CD4-positive, alpha-beta T cell treated with Interleukin-6 at 100 ng/mL for 8 hours (primary cell): ENCODE data around the gene MCC.
"Not testable (repeated sequence)": the region's sequence is repeated elsewhere in the genome, so short reads cannot be mapped to it uniquely, and the experiment has no call there.

Source experiments
- DNase-seq: peaks from one replicate; pipeline ENCODE4 v3.0.0-alpha.2; 2020; ENCODE audit warnings: mixed read lengths, low spot score

MCC gene

DNA sequence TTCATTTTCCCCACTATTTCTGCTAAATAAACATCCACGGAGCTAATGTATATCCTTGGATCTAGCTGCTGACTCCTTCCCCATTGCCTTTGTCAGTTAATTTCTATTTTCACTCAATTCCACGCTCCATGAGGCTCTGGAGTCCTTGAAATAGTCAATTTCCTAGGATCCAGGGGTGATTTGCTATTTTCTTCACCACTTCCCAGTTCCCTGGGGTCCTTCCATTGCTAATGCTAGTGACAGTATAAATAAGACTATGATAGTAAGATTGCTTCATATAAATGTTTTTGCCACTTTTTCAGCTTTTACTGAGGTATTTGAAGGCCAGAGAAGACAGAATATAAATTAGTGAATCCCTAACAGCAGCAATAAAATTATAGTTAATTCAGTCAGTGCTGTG, 66.6 kb downstream of the MCC start:
- DNase-seq, result no peak

DNA sequence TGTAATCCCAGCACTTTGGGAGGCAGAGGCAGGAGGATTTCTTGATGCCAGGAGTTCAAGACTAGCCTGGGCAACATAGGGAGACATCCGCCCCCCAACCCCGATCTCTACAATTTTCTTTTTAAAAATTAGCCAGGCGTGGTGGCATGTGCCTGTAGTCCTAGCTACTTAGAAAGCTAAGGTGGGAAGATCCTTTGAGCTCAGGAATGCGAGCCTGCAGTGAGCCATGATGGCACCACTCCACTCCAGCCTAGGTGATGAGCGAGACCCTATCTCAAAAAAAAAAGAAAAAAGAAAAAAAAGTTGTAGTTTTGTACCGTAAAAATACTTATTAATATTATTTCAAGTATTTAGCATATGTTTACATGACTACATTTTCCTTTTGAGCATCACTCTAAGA, 82.7 kb downstream of the MCC start:
- DNase-seq, result no peak

DNA sequence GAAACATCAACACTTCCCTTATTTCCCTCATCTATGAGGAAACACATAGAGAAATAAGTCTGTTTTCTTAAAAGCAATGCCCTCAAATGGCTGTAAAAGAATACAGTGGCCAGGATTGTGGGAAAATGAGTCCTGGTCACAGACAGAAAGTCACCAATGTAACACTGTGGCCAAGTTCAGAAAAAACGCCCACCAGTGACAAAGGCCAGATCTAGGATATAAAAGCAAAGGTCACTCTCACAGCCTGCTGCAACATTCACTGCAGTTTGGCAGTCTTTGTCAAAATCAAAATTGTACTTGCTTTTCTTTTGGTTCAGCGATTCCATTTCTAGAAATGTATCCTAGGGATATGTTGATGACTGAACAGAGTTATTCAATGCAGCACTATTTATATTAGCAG, 84.0 kb downstream of the MCC start:
- DNase-seq, result no peak

DNA sequence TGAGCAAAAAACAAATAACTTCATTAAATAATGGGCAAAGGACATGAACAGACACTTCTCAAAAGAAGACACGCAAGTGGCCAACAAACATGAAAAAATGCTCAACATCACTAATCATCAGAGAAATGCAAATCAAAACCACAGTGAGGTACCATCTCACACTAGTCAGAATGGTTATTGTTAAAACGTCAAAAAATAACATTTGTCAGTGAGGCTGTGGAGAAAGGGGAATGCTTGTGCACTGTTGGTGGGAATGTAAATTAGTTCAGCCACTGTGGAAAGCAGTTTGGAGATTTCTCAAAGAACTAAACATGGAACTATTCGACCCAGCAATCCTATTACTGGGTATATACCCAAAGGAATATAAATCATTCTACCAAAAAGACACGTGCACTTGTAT, 90.3 kb downstream of the MCC start:
- not testable (repeated sequence) for DNase-seq

DNA sequence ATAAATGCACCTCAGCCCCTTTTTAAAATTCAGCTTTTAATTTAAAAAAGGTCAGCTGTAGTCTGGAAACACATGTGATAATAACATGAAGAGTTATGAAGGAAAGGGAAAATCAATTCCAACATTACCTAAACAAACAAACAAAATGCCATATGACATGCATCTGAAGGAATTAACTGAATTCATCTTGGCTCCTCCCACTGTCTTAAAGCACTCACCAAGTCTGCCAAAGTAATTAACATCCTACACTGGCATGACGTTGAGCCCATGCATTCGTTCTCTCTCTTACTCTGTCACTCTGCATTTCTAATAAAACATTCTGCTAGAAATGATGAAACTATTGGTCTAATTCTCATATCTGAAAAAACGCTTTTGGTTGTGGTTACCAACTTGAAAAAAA, 91.2 kb downstream of the MCC start:
- DNase-seq, result no peak

DNA sequence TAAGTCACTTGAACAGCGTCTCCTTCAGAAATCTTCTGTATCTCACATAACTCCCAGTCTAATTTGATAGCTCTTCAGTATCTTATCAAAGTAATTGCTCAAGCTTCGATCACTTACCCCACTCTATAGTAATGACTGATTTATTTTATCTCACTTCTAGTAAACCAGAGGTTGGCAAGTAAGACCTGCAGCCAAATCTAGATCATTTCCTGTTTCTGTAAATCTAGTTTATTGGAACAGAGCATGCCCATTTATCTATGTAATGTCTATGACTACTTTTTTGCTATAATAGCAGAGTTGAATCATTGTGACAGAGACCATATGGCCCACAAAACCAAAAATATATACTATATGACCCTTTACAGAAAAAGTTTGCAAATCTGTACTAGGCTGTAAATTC, 93.6 kb downstream of the MCC start:
- DNase-seq, result no peak

DNA sequence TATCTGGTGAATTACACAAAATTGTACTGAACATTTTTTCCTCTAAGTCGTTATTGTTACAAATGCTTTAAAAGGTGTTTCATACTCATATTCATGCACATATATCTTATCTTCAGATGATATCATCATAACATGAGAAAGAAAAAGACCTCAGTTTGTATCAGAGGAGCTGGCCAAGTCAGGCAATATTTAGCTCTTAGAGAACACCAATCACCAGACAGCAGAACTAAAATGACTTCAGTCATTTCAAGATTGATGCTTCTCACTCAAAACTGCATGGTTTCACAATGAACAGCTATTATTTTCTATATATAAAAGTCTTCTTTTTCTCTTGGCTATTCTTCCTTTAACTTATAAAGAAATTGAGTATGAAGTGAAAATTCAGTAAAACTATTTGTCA, 98.0 kb downstream of the MCC start:
- DNase-seq, result no peak

DNA sequence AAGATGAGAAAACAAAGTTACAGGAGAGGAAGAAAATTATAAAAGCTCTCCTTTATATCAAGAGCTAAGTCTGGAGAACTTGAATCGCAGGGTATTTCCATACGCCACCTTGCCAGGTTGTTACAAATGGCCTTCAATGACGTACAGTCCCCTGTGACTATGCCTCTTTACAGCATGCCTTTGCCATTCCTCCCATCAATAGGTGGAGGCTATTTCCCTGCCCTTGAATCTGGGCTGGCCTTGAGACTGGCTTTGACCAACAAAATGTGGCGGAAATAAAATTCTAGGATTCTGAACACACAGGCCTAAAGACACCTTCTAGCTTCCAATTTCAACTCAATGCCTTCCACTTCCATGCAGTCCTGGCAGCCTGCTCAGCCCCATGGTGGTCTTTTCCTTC, 99.1 kb downstream of the MCC start:
- no peak for DNase-seq

DNA sequence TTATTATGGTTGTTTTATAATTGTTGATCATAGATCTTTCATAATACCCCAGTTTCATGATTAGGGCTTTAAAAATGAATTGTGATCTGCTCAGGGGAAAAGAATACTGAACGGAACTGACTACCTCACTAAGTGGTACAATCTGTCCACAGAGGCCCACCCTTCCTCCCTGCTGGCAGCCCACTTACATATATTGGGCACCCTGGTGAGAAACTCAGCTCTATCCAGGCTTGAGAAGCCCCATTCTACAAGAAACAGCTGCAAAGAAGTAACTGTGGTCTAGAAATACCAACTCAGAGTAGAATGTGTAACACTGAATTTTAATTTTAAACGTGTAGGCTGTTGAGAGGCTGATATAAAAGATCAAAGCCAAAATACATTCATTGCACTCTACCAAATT, 100.4 kb downstream of the MCC start:
- no peak for DNase-seq

DNA sequence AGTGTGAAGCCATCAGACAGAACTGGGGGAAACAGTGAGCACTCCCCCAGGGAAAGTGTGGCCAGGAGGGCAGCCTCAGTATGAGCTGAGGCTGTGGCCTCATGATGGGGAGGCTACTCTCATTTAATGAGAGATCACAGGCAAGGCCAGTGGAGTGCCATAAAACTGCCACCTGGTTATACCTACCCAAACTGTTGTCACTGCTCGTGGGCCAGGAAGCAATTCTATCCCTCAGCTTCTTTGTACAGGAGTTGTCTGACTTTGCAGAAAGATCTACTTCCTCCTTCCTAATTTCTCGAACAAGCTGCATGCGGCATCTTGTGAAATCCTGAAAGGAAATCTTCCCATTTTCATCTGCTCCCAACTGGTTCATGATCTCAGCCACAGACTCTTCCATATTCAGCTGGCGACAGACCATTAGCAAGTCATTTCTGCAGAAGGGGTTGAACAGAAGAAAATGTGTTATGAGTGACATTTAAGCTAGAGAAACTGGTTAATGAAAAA, 103.4 kb downstream of the MCC start:
- DNase-seq, result no peak

DNA sequence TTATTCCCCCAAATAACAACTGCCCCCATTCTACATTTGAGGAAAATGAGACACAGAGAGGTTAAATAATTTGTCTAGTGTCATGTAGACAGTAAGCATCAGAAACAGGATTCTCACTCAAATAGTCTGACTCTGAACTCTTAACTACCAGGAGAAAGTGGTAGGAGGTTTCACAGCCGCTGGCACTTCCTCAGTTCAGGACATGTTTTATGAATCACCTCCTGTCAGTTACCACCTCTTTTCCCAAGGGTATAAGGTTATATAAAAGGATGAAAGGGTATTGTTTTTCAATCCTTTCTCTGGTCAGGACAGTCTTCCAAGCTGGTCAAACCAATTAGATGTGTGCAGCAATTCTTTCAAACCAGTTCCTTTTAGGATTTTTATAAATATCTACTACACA, 105.5 kb downstream of the MCC start:
- no peak for DNase-seq

DNA sequence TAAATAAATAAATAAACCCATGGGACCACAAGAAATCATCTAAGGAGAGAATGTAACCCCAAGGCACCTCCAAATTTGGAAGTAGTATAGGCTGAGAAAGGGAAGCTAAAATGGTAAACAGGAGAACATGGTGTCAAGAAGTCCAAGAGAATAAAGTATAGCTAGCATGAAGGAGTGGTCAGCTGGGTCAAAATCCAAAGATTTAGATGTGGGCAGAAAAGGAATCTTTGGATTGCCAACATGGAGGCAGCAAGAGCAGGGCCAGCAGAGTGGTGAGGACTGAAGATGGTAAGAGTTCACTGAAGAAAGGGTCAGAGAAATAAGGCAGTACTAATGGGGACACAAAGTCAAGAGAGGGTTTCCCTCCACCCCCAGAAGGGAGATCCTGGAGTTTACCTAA, 106.5 kb downstream of the MCC start:
- no peak for DNase-seq

DNA sequence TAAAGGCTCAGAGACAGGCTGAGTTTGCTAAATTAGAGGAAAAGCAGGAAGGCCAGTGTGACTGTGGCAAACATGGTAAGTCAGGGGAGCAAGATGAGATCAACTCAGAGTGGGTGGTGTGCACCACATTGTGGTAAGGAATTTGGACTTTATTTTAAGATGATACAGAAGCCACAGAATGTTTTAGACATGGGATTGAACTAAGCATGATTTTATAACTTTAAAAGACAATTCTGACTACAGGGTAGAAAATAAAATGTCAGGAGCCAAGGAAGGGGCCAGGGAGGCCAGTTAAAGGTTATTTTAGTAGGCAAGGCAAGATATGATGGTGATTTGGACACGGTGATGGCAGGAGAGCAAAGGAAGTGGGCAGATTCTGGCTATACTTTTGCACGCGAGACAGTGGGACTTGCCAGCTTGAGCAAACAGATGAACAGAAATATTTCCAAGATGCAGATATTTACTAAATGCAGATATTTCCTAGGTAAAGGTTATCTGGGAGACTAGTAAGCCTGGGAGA, 107.4 kb downstream of the MCC start:
- DNase-seq, result no peak

DNA sequence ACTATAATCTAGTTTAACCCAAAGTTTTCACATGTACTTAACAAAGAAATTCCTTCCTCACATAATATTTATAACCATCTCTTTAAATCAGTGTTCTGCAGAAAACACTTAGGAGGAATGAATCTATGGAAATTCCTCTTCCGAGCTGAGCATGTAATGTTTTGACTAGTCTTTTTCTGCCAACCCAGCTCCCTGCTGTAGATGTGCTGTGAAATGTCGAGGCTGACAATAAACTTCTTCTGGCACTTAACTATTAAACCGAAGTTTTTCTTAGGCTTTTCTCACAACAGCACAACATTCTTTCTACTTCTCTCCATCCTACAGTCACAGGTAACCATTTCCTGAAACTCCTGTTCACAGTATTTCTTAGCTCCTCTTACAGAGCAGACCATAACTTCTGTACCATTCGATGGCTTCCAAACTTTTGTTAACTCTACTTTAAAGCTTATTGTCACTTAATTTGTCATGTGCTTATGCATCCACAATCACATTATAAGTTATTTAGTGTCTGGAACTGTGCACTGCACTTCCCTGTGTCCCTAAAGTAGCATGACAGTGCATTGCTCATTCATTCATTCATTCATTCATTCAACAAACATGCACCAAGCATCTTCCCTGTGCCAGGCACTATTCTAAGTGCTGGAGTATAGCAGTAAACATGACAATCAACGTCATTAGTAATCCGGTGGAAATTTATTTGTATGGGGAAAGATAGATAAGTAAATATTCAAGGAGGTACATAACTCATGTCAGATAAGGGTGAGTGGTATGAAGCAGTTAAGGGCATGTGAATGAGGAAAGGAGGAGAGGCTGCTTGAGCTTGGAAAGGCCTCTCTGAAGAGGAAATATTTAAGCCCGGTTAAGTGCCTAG, 108.1 kb downstream of the MCC start:
- DNase-seq, result no peak

DNA sequence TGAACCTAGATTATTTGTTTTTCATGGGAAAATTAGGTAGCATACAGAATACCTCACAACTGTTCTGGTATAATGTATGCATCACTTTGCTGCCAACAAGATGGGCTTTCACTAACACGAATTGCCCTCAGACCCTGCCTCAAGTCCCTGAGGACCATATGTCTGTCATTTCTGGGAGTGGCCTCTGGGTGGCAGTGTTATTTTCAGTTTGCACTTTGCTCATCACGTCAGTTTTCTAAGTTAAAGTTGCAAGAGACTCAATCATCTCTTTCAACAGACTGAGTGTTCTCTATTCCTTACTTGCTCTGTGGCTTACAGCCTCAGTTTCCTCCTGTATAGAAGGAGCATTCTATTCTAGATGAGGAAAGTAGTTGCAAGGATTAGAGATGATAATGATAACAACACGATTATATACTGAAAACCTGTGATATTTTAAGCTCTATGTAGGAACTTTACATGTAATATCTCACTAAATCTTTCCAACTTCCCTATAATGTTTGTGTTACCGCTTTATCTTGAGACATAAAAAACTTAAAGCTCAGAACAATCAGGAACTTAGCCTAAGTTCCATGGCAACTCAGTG, 109.2 kb downstream of the MCC start:
- peak; percentile 42 for DNase-seq

DNA sequence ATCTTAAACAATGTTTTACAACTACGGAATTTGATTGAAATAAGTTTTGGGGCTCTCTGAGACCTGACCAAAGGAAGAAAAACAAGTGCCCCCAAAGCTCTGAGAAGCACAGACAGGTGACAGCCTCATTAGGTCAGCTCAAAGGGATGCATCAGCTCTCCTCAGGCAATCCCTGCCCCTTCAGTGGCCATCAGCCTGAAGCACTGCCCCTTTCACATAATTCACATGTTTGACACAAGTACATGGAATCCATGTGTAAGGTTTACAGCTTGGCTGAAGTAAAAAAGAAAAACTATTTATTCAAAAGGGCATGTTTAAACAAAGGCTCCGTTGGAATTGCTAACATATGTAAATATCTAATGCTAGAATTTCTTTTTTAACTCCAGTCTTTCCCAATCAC, 109.7 kb downstream of the MCC start:
- DNase-seq, result no peak

DNA sequence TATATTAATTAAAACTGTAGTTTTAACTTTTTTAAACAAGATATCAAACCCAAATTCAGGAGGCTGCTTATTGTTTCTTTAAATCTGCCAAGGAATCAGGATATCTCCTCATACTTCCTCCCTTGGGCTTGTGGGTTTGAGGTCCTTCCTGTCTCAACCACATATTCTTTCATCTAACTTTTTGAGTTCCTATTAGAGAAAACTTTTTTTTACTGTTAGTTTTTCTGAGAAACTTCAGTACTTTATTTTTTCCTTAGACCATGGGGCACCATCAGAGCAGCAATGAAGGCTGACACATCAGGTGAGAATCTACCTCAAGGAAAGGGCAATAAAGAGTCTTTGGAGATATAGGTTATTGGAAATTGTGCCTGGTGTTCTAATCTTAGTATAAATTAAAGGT, 110.2 kb downstream of the MCC start:
- peak; percentile 22 for DNase-seq

DNA sequence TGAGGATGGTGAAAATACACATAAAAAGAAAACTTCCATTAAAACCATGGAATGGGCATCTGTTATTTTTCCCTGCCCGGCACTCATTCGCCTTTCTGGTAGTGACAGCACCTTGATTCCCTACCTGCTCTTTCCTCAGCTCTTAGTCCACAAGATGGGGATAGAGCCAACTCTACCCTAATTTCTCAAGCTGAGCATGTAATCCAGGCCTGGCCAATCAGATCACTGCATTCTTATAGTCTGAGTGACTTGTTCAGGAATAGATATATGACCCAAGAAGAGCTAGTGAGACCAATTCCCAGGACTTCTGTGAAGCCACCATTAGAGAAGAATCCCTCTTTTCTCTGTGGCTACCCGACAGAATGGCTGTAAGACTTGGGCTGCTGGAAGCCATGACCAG, 111.6 kb downstream of the MCC start:
- no peak for DNase-seq

DNA sequence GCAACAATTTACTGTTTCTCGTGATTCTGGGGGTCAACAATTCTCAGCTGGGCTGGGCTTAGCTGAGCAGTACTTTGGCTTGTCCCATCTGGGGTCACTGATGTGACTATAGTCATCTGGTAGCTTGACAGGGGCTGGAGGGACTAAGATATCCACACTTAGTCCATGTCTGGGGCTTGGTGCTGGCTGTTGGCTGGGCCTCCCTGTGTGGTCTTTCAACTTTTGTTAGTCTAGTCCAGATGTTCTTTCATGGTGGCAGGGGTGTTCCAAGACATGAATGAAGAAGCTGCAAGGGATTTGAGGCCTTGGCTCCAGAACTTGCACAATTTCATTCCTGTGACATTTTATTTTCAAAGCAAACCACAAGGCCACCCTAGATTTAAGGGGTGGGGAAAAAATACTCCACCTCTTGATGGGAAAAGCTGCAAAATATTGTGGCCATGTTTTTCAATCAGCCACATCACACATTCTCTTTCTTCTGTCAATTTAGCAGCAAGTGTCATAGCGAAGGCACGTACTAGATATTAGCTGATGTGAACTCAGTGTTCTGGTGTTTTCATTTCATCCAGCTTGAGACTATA, 112.7 kb downstream of the MCC start:
- DNase-seq, result no peak

DNA sequence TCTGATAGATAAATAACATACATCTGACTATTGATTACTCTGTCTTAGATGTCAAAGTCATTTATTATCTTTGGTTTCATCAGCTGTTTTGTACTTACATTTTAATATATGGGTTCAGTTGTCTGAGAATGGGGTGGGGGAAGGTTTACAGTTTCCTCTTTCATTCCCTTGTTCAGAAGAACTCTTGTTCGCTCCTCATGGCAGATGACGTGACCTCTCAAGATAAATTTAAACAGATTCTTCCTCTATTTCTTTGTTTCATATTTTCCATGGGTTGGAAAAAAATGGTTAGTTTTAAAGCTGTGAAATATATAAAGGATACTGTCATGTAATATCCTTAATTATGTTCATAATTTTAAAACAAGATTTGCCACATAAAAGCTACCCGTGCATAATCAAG, 114.8 kb downstream of the MCC start:
- no peak for DNase-seq

DNA sequence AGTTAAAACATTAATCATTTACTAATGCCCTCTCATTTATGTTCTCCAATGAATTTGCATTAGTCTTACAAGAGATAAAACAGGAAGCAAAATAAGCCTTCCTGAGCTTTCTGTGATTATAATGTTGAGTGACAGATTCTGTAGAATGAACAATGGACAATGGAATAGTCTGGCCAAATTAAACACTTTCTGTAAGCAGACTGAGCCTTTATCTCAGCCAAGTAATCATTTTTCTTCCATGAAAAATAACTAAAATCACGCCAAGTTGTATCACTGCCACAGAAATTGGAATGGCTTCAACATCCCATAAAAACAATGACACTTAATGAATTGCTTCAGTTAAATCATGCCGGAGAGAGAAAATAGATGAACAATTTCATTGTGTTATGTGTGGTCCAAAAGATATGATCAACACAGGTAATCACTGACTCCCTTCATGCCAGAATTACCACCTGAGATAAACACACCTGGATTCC, 116.5 kb downstream of the MCC start:
- DNase-seq, result no peak

DNA sequence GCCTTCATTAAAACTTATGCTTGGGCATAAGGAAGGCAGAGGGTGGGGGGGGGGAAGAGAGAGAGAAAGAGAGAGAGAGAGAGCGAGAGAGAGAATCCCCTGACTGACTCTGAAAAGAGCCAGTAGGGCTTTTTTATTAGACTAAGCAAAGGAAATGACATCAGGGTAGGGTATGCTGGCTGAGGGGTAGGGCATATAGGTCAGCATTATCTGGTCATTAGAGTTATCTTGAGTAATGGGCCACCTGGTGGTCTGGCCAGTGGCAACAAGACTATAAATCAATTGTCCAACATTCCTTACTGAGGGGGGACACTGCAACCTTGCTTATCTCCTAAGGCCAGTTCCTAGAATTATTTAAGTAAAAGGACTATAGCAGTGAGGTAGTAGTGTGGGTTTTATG, 120.7 kb downstream of the MCC start:
- DNase-seq, result no peak

DNA sequence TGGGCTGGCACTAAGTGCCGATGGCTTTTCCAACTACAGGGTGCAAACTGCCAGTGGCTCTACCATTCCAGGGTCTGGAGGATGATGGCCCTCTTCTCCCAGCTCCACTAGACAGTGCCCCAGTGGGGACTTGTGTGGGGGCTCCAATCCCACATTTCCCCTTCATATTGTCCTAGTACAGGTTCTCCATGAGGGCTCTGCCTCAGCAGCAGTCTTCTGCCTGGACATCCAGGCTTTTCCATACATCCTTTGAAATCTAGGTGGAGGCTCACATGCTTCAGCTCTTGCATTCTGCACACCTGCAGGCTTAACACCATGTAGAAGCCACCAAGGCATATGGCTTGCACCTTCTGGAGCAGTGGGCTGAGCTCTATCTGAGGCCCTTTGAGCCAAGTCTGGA, 123.8 kb downstream of the MCC start:
- no peak for DNase-seq
